Measurements from ENCODE around the gene AFF3. TPM values are rescaled to one million over a fixed set of nuclear protein-coding genes. Genes with fewer than 3 reads are reported as not detected.

AFF3 gene
- total RNA-seq, 2 experiments from 2014 or later, result 2.6 to 2.9 TPM

DNA sequence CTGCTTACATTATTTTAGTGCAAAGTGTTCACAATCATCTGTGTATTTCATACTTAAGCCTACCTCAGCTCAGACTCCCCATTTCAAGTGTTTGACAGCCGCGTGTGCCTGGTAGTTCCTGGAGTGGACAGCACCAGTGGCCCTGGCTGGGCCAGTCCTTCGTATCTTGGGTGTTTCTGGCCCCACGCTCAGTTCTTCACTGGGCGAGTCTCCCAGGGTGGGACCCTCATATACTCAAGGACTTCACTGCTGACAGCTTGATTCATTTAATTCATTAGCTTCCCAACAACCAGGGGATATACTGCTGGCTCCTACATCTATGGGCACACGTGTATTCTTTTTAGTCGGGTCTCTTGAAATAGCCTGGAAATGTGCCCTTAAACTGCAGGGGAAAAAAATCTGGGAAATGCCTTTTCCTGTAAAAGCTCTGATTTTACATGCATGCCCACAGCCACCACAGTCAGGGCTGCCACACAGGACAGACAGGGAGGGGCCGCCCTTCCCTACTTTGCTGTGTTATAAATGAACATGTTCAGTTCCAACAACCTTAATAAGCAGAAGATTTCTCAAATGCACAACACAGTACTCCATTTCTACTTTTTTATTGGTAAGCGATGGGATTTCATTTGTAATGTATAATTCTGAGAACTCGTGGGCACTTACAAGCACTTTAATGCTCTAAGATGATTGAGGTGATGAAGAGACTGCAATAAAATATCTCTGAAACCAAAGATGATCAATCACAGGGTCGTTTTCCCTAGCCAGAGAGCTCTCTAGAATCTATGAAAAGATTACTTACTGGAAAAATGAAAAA, 447.1 kb downstream of the AFF3 start:
- Mint-ChIP-seq H3K4me1 (no peaks in the 10 kb centered on the region), H3K4me3 (no peak overlapping the region), H3K36me3 (no peaks in the 10 kb centered on the region), H3K27me3 (peaks cover 13% of the 10 kb centered on the region), H3K9me3 (no peaks in the 10 kb centered on the region), H3K27ac (no peak overlapping the region)
- DNase-seq, result no peak

DNA sequence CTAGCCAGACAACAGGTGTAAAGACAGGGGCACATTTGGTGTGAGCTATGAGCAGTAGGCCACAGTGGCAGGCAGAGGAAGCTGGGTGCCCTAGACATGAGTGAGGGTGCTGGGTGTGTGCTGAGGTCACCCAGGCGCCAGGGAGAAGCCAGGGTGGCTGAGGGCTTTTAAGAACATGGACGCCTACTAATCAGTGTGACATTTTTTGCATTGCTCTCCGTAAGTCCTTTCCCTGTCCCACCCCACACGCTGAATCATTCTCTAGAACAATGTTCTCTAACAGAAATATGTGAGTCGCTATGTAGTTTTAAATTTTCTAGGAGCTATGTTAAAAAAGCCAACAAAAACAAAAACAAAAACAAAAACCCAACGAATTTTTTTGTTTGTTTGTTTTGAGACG, 448.1 kb downstream of the AFF3 start:
- Mint-ChIP-seq H3K4me3 (no peak overlapping the region), H3K9me3 (no peaks in the 10 kb centered on the region), H3K36me3 (no peaks in the 10 kb centered on the region), H3K27me3 (peaks cover 8% of the 10 kb centered on the region), H3K4me1 (no peaks in the 10 kb centered on the region), H3K27ac (no peak overlapping the region)
- DNase-seq, result no peak

DNA sequence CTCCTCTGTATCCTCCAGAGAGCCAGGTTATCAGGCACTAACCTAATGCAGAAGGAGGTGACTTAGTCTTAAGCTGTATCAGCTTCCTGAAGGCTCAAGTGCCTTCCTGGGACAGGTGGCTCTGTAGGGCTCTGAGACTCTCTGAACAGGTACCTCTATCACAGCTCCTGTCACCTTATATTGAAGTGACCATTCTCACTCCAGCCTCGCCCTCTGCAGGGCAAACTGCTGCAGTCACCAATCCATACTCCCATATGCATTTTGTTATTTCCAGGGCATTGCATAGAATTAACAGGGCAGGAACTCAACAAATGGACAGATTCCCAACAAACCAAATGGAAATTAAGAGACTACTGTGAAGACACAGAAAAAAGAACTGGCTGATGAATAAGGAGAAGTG, 449.6 kb downstream of the AFF3 start:
- Mint-ChIP-seq H3K4me3 (no peak overlapping the region), H3K4me1 (no peaks in the 10 kb centered on the region), H3K36me3 (no peaks in the 10 kb centered on the region), H3K9me3 (no peaks in the 10 kb centered on the region), H3K27me3 (peaks cover 4% of the 10 kb centered on the region), H3K27ac (no peak overlapping the region)
- no peak for DNase-seq

DNA sequence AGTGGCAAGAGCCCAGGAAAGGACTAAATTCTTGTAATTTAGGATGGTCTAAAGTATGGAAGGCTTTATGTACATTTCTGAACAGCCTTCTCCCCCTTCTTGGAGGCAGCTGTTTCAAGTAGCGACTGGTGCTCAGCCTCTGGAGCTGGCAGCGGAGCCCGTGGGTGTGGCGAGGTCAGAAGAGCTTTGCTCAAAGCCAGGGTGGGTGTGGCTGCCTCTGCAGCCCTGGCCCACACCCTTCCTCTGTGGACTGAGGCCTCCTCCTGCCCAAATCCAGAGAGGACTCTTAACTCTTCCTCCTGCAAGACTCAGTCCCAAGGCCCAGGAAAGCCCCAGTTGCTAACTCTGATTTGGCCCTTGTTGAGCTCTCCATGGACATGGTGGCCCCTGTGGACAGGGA, 450.5 kb downstream of the AFF3 start:
- no peaks in the 10 kb centered on the region for H3K4me1 Mint-ChIP-seq
- H3K27ac Mint-ChIP-seq, result no peak overlapping the region
- H3K4me3 Mint-ChIP-seq, result no peak overlapping the region
- H3K36me3 Mint-ChIP-seq, result no peaks in the 10 kb centered on the region
- DNase-seq, result no peak
- H3K9me3 Mint-ChIP-seq, result no peaks in the 10 kb centered on the region
- peaks cover 2% of the 10 kb centered on the region for H3K27me3 Mint-ChIP-seq

DNA sequence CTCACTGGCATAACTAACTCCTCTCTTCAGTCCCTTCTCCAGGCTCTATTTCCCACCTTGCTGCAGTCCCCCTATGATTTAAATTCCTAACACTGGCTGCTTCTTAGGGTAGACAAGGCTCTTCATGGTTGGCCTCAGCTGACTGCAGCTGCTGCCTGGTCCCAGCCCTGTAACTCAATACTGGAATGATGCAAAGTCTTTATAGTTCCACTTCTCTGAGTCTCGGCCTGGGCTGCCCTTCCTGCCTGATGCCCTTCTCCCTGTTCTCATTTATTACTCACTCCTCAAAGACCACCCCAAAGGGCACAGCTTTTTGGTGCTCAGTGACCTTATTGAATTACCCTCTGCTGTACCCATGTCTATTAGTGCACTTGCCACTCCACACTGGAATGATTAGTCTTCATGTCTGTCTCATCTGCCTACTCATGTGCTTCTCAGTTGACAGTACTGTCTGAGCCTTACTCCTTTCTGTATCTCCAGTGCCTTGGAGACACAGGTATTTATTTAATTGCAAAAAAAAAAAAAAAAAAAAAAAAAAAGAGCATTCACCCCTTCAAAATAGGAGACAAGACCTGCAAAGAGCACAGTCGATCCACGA, 453.1 kb downstream of the AFF3 start:
- Mint-ChIP-seq H3K27me3 (no peaks in the 10 kb centered on the region), H3K27ac (no peak overlapping the region), H3K9me3 (no peaks in the 10 kb centered on the region), H3K36me3 (no peaks in the 10 kb centered on the region), H3K4me3 (no peak overlapping the region), H3K4me1 (no peaks in the 10 kb centered on the region)
- DNase-seq, result no peak

DNA sequence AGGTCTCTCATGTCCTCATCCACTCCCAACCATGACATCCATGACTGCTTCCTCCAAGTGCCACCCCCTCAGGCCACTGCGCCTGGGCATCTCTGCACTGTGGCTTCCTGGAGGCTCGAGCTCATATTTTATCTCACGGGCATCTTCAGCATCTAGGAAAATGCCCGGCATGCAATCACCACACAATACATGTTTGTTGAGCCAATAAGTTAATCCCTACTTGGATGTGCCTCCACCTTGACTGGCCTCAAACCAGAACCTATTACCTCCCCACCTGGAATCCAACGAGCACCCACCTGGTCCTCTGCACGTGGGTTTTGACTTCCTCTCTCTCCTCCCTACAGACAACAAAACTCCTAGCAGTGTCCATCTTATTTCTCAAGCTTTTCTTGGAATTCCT, 453.7 kb downstream of the AFF3 start:
- Mint-ChIP-seq H3K36me3 (no peaks in the 10 kb centered on the region), H3K27ac (no peak overlapping the region), H3K9me3 (no peaks in the 10 kb centered on the region), H3K4me3 (no peak overlapping the region), H3K27me3 (no peaks in the 10 kb centered on the region), H3K4me1 (no peaks in the 10 kb centered on the region)
- DNase-seq, result no peak

DNA sequence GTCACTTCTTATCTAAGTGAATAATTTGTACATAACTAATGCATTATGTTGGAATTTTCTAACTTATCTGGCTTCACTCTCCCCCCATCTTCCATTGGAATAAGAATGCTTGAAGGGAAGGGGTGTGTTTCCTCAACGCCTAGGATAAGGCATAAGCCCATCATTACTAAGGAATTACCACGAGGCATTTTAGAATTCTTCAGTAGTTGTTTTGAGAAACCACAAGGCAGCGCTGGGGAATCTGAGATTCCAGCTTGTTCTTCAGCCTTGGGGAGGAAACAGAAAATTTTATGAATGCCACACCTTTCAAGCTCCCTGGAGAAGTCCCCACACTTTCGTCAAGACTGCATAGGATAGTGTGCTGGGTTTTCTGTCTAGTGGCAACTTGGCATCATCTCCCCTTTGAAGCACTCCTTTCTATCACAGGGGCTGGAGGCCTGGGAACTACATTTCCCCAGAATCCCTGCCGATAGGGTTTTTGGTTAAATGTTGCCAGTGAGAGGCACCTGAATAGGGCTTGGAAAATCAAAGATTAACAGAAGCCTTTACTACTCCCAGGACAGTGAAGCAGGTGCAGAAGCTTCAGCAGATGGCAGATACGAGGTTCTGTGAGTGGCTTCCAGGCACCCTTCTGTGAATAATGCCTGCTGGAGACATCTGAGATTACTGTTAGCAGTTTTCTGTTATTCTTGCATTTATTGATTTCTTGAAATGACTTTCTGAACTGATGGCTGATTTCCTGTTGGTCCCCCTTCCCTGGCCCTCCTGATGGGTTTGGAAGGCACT, 459.9 kb downstream of the AFF3 start:
- no peaks in the 10 kb centered on the region for H3K9me3 Mint-ChIP-seq
- H3K36me3 Mint-ChIP-seq, result no peaks in the 10 kb centered on the region
- no peak overlapping the region for H3K27ac Mint-ChIP-seq
- H3K27me3 Mint-ChIP-seq, result no peaks in the 10 kb centered on the region
- no peak overlapping the region for H3K4me3 Mint-ChIP-seq
- H3K4me1 Mint-ChIP-seq, result no peaks in the 10 kb centered on the region
- no peak for DNase-seq

DNA sequence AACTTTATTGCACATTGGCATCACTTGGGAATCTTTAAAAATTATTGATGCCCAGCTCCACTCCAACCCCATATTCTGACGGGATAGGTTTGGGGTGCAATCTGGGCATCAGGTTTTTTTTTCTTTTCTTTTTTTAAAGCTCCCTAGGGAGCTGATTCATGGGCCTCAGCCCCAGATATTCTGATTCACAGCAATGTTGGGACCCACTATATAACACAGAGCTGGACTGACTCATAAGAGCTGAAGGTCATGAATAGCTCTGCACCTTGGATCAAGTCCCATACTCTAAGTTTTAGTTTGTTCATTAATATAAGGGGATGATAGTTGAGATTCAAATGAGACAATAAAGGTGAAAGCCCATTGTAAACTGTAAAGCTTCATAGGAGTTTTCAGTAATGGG, 461.4 kb downstream of the AFF3 start:
- no peak overlapping the region for H3K27ac Mint-ChIP-seq
- H3K27me3 Mint-ChIP-seq, result no peaks in the 10 kb centered on the region
- no peaks in the 10 kb centered on the region for H3K9me3 Mint-ChIP-seq
- no peaks in the 10 kb centered on the region for H3K4me1 Mint-ChIP-seq
- H3K4me3 Mint-ChIP-seq, result no peak overlapping the region
- H3K36me3 Mint-ChIP-seq, result no peaks in the 10 kb centered on the region
- no peak for DNase-seq

DNA sequence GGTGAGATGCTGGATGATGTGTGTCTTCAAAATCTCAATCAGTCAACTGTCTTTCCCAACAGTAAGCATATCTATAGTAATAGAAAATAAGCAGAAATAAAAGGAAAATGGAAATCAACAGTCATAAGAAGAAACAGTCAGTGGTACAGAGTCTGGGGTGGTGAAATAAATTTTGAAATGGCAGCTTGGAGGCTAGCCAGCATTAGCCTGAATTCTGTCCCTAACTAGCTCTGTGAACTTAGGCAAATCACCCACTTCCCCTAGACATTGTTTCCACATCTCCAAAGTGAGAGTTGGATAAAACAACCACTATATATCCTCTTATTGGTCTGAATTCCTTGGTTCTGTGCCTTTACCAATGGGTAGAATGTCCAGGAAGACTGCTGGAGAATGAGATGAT, 462.9 kb downstream of the AFF3 start:
- no peak for DNase-seq
- no peaks in the 10 kb centered on the region for H3K27me3 Mint-ChIP-seq
- no peaks in the 10 kb centered on the region for H3K36me3 Mint-ChIP-seq
- no peak overlapping the region for H3K4me3 Mint-ChIP-seq
- H3K4me1 Mint-ChIP-seq, result no peaks in the 10 kb centered on the region
- H3K27ac Mint-ChIP-seq, result no peak overlapping the region
- no peaks in the 10 kb centered on the region for H3K9me3 Mint-ChIP-seq

DNA sequence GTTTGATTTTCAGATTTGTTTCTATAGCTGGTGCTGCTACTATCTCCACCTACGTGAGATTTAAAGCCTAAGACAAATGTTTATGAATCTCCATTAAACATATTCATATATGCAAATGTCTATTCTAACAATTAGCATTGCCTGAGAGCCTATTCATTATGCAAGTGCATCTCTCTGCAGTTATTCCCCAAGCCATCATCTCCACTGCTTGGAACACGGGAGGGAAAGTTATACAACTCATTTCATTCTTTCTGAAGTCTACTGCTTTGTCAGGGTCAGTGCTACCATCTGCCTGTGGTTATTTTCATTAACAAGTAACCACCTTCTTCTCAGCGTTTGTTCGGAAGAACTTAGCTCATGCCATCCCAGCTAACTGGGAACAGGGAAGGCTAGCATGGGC, 463.8 kb downstream of the AFF3 start:
- Mint-ChIP-seq H3K36me3 (no peaks in the 10 kb centered on the region), H3K27ac (no peak overlapping the region), H3K4me3 (no peak overlapping the region), H3K27me3 (no peaks in the 10 kb centered on the region), H3K9me3 (no peaks in the 10 kb centered on the region), H3K4me1 (no peaks in the 10 kb centered on the region)
- DNase-seq, result no peak

DNA sequence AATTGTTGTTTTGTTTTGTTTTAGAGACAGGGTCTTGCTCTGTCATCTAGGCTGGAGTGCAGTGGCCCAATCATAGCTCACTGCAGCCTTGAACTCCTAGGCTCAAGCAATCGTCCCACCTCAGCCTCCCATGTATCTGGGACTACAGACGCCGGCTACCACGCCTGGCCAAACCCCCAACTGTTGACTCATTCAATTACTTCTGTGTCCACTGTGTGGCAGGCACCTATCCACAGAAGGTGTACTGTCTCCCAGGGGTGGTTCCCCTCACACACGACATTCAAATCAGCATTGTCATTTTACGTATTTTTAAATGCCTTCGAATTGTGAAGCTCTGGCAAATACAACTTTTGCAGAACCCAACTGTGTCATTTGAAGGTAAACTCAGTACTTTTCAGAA, 464.6 kb downstream of the AFF3 start:
- no peak for DNase-seq
- H3K27ac Mint-ChIP-seq, result no peak overlapping the region
- no peaks in the 10 kb centered on the region for H3K4me1 Mint-ChIP-seq
- no peak overlapping the region for H3K4me3 Mint-ChIP-seq
- H3K27me3 Mint-ChIP-seq, result no peaks in the 10 kb centered on the region
- no peaks in the 10 kb centered on the region for H3K9me3 Mint-ChIP-seq
- no peaks in the 10 kb centered on the region for H3K36me3 Mint-ChIP-seq

DNA sequence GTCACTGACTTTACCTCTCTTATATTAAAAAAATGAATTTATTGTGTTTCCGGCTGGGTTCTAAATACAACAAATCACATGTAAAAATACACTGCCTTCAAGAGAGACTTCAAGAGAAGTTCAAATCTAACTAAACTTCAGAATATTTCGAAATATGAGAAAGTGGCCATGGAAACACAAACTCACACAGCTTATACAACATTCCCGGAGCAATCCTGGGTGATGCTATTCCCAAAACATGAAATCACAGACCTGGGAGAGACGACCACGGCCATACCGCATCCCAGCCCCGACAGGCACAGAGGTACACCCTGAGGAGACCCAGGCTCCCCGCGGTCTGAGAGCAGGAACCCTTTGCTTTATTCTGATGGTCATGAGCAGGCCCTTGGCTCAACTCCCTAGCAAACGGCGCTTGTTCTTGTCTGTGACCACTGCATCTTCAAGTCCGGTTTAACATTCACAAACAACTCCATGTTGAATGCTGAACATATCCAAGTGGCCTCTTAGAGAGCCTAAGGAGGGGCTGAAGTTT, 467.2 kb downstream of the AFF3 start:
- DNase-seq, result no peak
- Mint-ChIP-seq H3K4me1 (no peaks in the 10 kb centered on the region), H3K27ac (no peak overlapping the region), H3K36me3 (peaks cover 1% of the 10 kb centered on the region), H3K4me3 (no peak overlapping the region), H3K27me3 (no peaks in the 10 kb centered on the region), H3K9me3 (no peaks in the 10 kb centered on the region)

DNA sequence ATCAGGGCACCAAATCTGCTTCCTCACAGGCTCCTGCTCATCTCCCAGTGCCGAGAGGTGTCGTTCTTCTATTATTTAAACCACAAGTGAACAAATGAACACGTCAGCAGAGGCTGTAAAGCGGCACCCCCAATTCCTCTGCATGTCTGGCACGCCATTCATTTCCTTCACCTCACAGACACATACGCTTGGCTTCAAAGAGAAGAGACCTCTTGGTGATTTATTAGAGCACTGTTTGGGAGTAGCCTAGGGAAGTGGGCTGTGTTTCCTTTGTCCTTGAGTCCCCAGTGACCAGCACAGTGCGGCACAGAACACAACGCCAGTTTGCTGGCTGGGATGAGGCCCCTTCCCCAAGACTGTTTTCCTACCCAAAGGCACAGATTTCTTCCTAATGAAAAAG, 468.3 kb downstream of the AFF3 start:
- no peak overlapping the region for H3K4me3 Mint-ChIP-seq
- no peak for DNase-seq
- H3K27me3 Mint-ChIP-seq, result no peaks in the 10 kb centered on the region
- H3K9me3 Mint-ChIP-seq, result no peaks in the 10 kb centered on the region
- peaks cover 1% of the 10 kb centered on the region for H3K36me3 Mint-ChIP-seq
- H3K4me1 Mint-ChIP-seq, result no peaks in the 10 kb centered on the region
- no peak overlapping the region for H3K27ac Mint-ChIP-seq

DNA sequence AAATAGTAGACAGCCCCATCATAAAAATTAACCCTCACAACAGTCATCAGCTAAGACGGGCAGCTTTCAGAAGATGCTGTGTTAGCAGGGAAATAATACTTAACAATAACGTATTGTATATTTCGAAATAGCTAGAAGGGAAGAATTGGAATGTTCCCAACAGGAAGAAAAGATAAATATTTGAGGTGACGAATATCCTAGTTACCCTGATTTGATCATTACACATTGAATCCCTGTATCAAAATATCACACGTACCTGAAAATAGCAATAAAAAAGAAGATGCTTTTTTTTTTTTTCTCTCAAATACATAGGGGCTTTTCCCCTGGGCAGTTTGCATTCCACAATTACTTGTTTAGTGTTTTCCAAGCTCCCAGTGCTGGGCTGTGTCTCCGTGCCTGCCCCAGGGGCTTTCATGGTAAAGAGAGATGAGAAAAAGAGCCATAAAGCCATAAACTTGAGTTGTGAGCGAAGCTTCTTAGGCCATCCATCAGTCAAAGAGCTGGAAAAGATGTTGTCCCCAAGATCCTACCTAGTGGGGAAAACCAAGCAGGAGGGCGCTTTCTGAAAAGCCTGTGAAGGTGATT, 469.5 kb downstream of the AFF3 start:
- Mint-ChIP-seq H3K27ac (no peak overlapping the region), H3K4me1 (no peaks in the 10 kb centered on the region), H3K27me3 (no peaks in the 10 kb centered on the region), H3K9me3 (no peaks in the 10 kb centered on the region), H3K36me3 (peaks cover 1% of the 10 kb centered on the region), H3K4me3 (no peak overlapping the region)
- DNase-seq, result no peak

Data from activated naive CD8-positive, alpha-beta T cell treated with anti-CD3 and anti-CD28 coated beads for 36 hours (primary cell).